RPMI8226 (cell line): Measurements from ENCODE around the gene SESTD1.
"Not testable (repeated sequence)": the region's sequence is repeated elsewhere in the genome, so short reads cannot be mapped to it uniquely, and the experiment has no call there.

Experiments used
- DNase-seq: peaks from one replicate; pipeline ENCODE4 v3.0.0-alpha.2; 2015

The SESTD1 gene

DNA sequence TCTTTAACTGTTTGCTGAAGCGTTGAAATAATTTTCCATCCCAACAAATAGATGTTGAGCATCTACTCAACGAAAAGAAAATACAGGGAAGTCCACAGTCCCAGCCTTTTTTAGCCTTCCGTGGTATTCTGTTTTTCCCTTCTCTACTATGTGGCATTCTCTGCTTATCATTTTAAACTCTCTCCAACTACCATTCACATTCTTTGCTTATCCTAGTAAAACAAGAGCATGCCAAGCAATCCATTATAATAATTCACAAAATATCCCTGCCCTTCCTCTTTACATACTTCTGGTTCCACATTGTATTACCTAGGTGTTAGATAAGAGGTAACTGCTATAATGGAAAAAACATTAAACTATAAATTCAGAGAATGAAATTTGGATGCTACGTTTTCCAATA is 1.6 kb upstream of the SESTD1 start:
- no peak for DNase-seq

DNA sequence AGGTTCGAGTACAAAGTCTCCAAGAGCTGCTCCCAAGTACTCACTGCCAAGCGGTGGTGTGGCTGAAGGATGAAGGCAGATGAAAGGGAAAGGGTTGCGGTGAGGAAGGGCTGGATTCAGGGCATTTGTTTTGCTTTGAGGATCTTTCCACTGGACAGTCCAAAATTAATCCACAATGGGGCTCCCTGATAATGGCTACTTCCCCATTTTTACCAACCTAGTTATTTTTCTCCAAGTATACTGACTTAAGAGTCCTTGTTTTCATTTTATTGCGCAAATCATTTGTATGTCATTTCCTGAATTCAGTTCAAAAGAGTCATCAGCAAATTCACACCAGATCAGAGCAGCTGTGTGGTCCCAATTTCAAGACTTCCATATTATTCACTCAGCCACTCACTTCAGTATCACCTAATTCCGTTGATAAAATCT is 464 bp upstream of the SESTD1 start:
- DNase-seq: no peak

DNA sequence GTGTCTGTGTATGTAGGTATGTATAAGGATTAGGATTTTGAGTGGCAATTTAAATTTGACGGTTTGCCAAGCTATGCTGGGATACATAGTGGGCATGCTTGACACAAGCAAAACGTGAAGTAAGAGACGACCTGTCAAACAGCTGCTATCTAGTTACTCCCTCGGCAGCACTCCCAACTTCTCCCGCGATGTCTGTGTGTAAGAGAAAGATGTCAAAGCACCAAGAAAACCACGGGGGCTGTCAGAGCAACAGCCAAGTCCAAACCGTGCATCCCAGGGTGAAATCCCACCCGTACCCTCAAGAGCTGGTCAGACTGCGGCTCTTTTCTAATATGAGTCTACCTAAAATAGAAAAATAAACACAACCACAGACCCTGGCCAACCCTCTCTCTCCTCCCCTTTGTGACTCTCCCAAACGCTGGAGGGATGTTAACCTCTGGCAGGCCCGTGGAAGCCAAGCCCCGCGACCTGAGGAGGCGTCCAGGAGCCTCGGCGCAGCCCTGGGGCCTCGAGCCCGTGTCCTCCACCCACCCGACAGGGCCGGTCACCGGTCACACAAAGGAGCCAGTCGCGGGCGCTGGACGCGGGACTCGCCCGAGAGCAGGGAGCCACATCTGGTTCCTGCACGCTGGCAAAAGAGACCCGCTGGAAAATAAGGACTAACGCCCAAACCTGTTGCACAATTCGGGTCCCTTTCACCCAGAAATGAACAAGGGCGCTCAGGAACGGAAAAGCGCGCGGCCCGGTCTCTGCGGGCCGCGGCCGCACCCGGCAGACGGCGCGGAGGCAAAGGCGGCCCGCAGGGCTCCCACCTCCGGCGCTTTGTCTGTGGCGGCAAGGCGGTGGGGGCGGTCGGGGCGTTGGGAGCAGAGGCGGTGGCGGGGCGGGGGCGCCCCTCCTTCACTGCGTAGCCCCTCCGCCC is 925 bp downstream of the SESTD1 start:
- DNase-seq: peak; percentile 61

DNA sequence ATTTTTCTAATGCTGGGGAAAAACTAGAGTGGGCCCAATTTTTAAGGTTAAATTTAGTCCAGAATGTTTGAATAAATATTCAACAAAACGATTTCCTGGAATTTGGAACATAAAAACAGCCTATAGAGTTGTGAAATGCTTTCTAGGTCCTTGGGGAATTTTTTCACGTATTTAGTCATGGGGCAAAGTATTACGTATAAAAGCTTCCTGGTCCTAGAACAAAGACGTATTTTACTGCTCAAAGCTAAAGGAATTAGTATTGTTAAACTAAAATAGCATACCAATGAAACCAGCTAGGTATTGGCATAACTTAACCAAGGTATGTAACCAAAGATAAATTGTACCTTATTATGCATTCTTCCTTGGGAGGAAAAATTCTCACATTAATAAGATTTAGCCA is 1.6 kb downstream of the SESTD1 start:
- DNase-seq: no peak

DNA sequence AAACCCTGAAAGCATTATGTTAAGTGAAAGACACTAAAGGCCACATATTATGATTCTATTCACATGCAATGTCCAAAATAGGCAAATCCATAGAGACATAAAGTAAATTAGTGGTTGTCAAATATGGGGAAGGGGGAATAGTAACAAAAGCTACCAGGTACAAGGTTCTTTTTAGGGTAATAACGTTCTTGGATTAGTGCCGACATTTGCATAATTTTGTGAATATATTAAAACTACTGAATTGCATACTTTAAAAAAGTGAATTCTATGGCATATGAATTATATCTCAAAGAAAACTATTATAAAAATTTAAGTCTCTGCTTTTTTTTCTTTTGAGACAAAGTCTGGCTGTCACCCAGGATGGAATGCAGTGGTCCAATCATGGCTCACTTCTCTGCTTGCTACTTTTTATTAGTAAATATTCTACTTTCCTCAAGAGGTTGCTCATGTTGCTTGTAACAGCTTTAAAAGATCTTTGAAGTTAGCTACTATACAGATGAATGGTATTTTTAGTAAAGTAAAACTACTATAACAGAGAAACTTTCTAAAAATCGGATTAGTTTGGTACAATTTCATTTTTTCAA is 2.5 kb downstream of the SESTD1 start:
- no peak for DNase-seq

DNA sequence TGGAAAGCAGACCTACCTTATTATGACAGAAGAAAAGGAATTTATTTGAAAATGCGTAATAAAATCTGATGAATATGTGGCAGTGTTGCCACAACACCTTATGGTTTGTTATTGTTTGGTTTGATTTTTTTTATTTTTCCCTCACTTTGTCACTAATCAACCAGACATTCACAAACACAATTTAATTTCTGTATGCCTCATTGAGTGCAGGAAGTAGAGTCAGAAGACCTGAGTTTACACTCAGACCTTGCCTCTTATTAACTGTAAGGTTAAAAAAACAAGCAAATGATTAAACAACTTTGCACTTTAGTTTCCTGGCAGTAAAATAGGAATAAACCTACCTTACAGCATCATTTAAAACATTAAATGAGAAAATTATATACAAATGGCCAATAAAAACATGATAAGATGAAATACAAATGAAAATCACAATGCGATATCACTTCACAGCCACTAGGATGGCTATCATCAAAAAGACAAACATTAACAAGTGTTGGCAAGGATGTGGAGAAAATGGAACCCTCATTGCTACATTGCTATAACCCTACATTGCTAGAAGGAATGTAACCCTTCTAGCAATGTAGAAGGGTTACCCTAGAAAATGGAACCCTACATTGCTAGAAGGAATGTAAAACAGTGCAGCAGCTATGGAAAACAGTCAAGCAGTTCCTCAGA is 3.3 kb downstream of the SESTD1 start:
- no peak for DNase-seq

DNA sequence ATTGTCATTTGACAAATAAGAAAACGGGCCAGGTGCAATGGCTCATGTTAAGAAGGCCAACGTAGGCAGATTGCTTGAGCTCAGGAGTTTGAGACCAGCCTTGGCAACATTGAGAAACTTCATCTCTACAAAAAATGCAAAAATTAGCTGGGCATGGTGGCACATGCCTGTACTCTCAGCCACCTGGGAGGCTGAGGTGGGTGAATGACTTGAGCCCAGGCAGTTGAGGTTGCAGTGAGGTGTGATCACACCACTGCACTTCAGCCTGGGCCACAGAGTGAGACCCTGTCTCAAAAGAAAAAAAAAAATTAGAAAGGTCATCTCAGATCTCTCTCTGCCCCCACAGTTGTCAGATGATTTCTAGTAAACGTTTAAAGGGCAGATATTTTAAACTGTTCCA is 4.4 kb downstream of the SESTD1 start:
- no peak for DNase-seq

DNA sequence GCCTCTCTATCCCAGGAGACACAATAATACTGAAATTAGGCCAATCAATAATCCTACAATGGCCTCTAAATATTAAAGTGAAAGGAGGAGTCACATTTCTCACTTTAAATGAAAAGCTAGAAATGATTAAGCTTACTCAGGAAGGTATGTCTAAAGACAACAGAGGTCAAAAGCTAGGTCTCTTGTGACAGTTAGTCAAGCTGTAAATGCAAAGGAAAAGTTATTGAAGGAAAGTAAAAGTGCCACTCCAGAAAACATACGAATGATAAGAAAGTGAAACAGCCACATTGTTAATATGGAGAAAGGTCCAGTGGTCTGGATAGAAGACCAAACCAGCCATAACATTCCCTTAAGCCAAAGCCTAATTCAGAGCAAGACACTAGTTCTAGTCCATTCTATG is 9.5 kb downstream of the SESTD1 start:
- no peak for DNase-seq

DNA sequence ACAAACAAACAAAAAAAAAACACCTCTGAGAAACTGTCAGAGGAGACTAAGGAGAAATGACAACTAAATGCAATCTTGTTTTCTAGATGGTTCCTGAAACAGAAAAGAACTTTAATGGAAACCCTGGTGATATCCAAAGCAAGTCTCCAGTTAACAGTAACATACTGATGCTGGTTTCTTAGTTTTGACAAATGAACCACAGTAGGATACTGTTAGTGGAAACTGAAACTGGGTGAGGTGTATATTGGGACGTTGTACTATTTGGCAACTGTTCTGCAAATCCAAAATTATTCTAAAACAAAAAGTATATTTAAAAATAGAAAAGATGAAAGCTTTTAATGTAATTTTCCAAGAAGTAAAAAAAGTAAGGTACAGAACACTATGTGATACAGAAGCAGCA is 11.4 kb downstream of the SESTD1 start:
- peak; percentile 64 for DNase-seq

DNA sequence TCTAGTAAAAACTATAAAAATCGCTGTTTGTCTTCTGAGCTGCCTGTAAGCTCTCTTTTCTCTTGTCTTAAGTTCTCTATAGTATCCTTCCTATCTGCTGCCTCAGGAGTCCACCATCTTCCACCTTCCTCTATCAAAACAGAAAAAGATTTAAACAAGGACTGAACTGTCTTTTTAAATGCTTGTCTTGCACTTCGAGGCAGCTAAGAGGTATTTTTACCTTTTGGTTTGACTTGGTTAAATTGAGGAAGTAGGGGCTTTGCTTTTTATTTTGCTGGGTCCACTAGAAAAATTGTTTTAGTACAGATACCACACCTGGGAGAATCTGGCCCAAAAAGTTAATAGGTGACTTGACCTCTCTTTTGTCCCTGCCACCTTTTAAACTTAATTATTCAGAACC is 12.2 kb downstream of the SESTD1 start:
- peak; percentile 71 for DNase-seq

DNA sequence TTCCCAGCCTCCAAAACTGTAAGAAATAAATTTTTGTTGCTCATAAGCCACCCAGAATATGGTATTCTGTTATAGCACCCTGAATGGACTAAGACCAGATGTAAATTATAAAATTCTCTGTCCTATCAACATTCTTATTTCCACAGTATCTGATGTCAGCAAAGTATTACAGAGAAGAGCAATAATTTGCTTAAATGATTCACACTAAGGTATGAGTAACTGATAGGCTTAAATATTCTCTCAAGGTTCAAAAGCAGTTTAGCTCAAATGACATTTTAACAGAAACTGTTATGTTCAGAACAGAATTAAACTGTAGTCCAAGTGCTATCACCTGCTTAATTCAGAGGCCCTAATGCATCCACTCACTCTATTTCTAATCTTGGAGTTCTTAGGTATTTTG is 12.8 kb downstream of the SESTD1 start:
- DNase-seq: no peak

DNA sequence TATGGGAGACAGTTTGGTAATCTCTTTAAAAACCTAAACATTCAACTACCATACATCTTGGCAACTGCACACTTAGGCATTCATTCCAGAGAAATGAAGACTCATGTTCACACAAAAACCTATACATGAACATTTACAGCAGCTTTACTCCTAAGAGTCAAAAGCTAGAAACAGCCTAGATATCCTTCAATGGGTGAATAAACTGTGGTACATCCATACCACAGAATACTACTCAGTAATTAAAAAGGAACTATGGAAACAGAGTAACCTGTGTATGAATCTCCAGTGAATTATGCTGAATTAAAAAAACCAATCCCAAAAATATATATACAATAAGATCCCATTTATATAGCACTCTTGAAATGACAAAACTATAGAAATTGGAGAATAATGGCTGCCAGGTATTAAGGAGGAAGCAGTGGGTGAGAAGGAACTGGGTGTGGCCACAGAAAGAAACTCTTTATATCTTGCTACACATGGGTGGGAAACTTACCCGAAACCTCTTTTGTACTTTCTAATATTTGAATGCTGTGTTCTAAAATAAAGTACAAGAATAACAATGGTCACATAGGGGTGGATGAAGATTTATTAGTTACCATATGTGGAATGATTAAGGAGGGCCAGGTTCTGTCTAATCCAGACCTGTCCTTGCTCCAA is 13.7 kb downstream of the SESTD1 start:
- no peak for DNase-seq

DNA sequence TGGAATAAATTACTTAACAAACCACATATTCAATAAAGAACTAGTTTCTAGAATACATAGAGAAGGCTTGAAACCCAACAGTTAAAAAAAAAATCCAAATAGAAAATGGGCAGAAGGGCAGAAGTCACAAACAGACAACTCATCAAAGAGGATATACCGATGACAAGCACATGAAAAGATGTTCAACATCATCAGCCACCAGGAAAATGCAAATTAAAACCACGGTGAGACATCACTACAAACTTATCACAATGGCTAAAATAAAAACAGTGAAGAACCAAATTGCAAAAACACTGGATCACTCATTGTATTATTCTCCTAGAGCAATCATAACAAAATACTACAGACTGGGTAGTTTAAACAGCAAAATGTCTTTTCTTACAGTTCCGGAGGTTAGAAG is 14.5 kb downstream of the SESTD1 start:
- no peak for DNase-seq

DNA sequence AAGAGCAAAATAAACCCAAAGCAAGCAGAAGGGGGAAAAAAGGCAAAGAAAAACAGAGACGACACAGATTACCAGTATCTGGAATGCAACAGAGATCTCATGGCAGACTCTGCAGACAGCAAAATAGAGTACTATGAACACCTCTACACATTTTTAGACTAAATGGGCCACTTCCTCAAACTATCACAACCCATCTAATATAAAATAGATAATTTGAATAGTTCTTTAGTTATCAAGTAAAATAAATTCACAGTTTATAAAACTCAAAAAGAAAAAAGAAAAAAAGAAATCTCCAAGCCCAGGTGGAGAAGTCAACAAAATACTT is 16.6 kb downstream of the SESTD1 start:
- no peak for DNase-seq

DNA sequence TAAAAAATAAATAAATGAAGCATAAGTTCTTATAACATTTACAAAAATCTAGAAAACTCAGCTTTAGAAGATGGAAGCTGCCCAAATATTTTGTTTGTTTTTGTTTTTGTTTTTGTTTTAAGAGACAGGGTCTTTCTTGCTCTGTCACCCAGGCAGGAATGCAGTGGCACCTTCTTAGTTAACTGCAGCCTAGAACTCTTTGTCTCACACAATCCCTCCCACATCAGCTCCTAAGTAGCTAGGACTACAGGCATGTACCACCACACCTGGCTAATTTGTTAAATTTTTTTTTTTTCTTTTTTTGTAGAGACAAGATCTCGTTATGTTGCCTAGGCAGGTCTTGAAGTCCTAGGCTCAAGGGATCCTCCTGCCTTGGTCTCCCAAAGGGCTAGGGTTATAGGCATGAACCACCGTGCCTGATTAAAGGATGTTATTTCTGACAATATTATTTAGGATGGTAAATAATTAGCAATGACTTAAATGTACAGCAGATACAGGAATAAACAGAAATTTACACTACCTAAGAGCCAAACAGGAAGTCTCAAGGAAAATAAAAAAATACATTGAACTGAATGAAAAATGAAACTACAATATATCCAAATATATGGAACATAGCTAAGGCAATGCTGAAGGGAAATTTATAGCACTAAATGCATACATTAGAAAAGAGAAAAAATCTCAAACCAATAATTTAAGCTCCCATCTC is 17.2 kb downstream of the SESTD1 start:
- DNase-seq: no peak

DNA sequence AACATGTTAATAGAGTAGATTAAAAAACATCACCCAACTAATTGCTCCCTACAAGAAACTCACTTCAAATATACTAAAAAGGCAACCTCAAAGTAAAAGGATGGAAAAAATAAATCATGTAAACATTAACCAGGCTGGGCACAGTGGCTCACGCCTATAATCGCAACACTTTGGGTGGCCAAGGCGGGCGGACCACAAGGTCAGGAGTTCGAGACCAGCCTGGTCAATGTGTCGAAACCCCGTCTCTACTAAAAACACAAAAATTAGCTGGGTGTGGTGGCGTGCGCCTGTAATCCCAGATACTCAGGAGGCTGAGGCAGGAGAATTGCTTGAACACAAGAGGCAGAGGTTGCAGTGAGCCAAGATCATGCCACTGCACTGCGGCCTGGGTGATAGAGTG is 18.8 kb downstream of the SESTD1 start:
- DNase-seq: not testable (repeated sequence)

DNA sequence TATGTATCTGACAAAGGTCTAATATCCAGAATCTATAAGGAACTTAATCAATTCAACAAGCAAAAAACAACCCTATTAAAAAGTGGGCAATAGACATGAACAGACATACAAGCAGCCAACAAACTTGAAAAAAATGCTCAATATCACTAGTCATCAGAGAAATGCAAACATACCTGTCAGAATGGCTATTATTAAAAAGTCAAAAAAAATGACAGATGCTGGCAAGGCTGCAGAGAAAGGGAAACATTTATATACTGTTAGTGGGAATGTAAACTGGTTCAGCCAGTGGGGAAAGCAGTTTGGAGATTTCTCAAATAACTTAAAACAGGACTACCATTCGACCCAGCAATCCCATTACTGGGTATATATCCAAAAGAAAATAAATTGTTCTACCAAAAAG is 21.6 kb downstream of the SESTD1 start:
- no peak for DNase-seq

DNA sequence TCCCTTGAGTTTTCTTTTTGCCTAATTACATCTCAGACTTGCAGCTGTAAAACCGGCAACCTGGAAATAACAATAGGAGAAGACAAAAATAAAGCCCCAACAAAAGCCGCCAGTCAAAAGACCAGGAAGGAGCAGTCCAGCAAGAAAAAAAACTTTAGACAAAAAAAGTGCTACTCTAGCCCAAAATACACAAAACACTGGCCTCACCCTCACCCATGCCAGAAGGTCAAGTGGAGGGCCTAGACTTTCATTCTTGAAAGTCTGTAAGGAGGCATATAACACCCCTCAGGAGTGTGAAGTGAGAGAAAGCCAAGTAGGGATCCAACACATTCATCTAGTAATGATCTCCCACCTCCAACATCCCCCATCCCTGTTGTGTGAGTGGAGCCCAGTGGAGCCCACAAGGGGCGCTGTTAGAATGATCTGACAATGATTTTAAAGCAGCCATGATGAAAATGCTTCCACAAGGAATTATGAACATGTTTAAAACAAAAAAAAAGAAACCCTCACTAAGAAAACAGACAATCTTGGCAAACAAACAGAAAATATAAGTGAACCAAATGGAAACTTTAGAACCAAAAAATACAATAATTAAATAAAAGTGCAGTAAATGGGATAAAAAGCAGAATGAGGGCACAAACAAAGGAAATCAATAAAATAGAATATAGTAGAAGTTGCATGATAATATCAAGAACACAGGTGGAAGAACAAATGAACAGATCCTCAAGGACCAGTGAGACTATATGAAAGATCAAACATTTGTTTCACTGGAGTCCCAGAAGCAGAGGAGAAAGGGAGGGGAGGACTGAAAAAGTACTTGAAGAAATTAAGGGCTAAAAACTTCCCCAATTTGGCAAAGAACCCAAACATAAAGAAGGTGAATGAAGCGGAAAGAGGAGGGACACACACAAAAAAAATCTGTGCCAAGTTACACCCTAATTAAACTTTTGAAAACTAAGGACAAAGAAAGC is 23.9 kb downstream of the SESTD1 start:
- DNase-seq: peak; percentile 60

DNA sequence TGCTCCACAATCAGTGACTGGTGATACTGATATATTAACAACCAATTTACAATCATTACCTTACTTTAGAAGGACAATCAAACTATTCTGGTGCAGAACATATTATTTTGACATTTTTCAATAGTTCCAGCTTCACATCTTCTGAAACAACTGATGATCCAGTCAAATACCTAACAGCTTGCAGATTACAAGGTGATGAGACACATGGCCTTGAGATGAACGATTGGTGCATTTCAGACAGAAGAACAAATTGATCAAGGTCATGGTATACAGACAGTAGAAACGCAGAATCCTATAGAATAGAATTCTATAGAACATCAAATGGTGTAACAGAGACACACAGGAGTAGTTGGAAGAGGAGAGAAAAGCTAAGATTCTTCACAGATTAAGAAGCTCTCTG is 24.8 kb downstream of the SESTD1 start:
- DNase-seq: no peak

DNA sequence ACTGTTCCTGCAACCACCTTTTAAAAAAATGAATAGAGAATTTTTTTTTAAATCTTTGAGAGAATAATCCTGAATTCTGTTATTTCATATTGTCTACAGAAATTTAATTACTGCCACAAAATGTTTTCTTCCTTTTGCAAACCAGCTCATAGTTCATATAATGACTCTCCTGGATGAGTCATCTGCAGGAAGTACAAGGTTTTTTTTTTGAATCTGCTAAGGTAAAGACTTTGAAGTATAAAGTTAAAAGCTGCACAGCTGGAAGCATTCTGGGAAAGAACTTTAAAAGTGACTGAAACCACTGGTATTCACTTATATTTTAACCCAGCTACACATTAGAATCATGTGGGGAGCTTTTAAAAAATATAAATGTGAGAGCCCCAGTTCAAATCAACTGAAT is 25.4 kb downstream of the SESTD1 start:
- DNase-seq: peak; percentile 59

DNA sequence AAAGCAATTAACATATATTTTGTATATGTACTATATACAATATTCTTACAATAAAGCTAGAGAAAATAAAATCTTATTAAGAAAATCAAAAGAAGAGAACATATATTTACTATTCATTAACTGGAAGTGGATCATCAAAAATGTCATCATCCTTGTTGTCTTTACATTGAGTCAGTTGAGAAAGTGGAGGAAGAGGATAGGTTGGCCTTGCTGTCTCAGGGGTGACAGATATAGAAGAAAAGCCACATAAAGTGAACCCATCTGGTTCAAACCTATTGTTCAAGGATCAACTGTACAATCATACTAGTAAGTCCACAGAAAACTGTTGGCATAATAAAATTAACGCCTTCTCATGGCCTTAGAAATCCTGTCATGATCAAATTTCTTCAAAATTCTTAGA is 26.6 kb downstream of the SESTD1 start:
- no peak for DNase-seq
